GM19025 (cell line): Measurements from ENCODE around the gene FUNDC2.

Source experiments
- ATAC-seq: cut with Tn5 transposase; IDR thresholded peaks from one replicate; pipeline ENCODE4 v1.9.1; 2021; ENCODE audit warnings: mild to moderate bottlenecking, low read depth, moderate library complexity; ENCODE audit not compliant: unreplicated experiment

FUNDC2 gene

DNA sequence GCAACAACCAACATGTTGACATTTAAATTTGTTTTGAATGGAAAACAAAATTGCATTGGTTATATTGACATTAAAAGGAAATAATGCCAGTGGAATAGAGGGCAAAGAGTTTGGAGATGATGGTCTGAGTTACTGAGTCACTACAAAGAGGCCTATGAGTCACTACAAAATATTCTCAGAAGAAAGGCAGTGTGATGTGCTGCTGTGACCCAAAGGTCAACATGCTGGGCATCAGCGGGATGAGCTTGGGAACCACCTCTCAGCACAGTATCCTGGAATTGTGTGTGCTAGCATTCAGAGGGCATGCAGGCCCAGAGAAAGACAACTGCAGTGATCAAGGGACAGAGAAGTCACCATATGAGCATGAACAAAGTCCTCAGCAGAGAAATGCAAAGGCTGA, 41.5 kb downstream of the FUNDC2 start:
- no peak for ATAC-seq

GRCh38 chrX:155069414-155069813, 42.8 kb downstream of the FUNDC2 start:
- ATAC-seq: no peak

DNA sequence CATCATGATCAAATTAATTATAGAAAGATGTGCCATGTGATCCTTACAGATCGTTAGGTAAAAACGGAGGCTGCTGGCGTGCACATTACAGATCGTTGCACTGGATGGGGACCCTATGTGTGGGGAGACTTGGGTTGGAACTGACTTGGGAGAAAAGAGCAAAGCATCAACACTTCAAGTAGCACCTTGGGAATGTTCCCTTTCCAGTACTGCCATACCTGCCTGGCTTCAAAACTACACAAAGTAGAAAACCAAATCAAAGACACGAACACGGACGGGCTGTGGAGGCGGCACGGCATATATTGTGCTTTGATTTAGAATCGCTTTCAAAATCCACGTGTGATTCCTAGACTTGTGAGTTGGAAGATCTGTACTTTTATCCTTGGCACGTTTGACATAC, 43.4 kb downstream of the FUNDC2 start:
- ATAC-seq: no peak

DNA sequence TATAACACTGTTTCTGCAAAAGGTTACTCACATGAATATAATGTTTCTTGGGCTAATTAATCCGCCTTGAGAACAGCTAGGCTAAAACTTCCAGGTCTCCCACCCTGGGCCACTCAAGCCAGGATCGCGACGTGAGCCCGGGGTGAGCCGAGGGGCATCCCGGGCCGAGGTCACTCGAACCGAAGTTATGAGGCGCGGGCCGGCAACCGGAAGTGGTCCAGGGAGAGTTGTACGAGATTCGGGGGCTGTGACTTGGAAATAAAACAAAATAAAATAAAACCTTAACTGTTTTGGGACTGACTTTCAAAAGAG, 44.0 kb downstream of the FUNDC2 start:
- peak; percentile 18 for ATAC-seq

DNA sequence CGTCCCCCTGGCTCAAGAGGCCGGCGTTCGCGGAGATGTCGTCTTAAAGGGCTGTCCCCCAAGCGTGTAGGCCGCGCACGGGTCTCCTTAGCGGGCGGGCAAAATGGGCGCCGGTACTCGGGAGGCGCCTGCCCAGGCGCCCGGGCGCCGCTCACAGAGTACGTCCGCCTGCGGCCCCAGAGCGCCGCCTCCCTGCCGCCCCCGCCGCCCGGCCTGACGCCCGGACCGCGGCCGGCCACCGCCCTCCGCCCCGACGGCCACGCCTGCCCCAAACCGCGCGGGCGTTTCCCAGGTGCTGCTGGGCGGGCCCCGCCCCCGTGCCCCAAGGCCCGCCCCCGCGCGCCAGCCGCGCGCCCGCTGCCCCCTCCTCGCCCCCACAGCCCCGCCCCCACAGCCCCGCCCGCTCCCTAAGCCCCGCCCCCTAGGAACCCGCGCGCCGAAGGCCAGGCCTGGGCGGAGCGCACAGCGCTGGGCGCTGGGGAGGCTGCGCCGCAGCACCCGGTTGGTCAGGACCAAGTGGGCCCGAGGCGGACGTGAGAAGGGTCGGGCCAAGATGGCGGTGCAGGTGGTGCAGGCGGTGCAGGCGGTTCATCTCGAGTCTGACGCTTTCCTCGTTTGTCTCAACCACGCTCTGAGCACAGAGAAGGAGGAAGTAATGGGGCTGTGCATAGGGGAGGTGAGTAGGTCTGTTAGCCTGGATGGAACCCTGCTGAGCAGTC, 44.5 kb downstream of the FUNDC2 start, which contains the start of the genes BRCC3, CMC4 and MTCP1:
TSS of gene BRCC3 (plus strand) at position 534 of the 719 bp plus-strand sequence. CDS start at position 554, 20 bp downstream.
TSS of gene CMC4 (minus strand) at position 162 of the 719 bp plus-strand sequence. CDS start 7,113 bp downstream, outside the sequence.
TSS of gene MTCP1 (minus strand) at position 162 of the 719 bp plus-strand sequence. CDS start 5,126 bp downstream, outside the sequence.
- peak; percentile 85 for ATAC-seq

- no peak for ATAC-seq
Measured at GRCh38 chrX:155071694-155072280, 45.1 kb downstream of the FUNDC2 start.

DNA sequence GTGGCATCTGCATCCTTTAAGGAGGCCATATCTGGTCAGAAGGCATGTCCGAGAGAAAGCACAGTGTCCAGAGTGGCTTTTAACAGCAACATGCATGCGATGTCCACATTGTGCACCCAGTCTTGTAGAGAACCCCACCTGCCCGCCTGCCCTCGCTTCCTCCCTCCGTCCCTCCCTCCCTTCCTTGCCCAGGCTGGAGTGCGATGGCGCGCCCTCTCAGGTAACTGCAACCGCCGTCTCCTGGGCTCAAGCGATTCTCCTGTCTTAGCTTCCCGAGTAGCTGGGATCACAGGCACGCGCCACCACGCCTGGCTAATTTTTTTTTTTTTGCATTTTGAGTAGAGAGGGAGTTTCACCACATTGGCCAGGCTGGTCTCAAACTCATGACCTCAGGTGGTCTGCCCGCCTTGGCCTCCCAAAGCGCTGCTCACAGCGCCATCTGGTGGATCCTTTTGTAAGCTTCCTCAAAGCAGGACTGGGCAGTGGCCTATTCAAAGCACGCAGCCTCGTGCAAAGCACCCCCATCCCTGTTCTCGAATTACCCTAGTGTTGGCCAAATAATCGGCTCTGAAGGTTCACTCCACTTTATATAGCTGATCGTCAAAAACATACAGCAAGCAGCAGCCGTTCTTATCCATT, 59.7 kb downstream of the FUNDC2 start:
- ATAC-seq: no peak

- ATAC-seq: no peak
Measured at GRCh38 chrX:155086961-155087735, 60.5 kb downstream of the FUNDC2 start.

DNA sequence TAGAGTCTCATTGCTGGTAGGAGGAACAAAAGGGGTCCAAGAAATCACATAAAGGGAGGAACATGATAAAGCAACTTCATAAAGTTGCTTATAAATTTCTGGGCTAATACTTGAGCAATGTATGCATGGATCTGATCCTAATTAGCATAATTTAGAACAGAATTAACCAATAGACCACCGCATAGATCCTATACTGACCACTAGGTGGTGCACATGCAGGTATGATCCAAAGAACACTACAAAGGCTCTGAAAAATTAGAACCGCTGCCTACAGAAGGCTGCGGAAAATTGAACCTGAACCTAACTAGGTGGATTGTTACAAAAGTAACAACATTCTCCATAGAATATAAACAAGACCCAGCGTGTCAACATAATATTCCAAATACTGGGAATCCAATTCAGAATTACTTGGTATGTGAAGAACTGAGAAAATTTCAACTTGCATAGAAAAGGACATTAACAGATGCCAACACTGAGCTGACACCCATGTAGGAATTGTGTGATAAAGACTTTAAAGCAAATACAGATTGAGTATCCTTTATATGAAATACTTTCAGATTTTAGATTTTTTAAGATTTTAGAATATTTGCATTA, 67.9 kb downstream of the FUNDC2 start:
- ATAC-seq: no peak

DNA sequence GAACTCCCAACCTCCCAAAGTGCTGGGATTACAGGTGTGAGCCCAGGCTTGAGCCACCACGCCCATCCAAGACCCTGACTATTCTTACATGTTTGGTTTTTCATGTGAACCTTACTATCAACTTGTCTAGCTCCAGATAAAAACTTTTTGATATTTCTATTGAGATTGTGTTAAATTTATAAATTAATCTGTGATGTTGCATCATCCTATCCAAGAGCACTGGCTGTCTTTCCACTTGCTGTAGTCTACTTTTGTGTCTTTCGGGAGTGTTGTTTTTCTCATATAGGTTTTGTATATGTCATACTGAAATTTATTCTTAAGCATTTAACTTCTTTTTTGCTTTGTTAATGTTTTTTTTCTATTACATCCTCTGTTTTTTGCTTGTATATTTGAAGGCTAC, 79.3 kb downstream of the FUNDC2 start:
- no peak for ATAC-seq

- ATAC-seq: no peak
Measured at GRCh38 chrX:155108427-155108826, 81.8 kb downstream of the FUNDC2 start.
